Sigmoid colon (tissue), 4 donors: ENCODE measurements around the gene CCDC172.

ENCODE experiments used
- CTCF ChIP-seq, 4 experiments: fragments of 450-650 bp in 3 of 4; fragments of 200-600 bp in 1 of 4; IDR thresholded peaks; one replicate each; pipeline ENCODE4 v1.5.1; 2016 to 2019; ENCODE audit warnings: antibody characterized with exemption in 4 of 4, mild to moderate bottlenecking in 3 of 4, moderate library complexity in 2 of 4
- EP300 ChIP-seq, 4 donors: sonication (generic); formaldehyde crosslinking; IDR thresholded peaks; one replicate each; pipeline ENCODE4 v1.6.1; 2017; ENCODE audit warnings: antibody characterized with exemption in 4 of 4
- POLR2A ChIP-seq, 2 donors: fragments of 450-650 bp; IDR thresholded peaks; one replicate each; pipeline ENCODE4 v1.6.1; 2016; ENCODE audit warnings: antibody characterized with exemption in 2 of 2, mild to moderate bottlenecking in 2 of 2, moderate library complexity in 2 of 2
- POLR2AphosphoS5 ChIP-seq, 4 donors: sonication (generic); formaldehyde crosslinking; IDR thresholded peaks; one replicate each; pipeline ENCODE4 v1.6.1; 2017; ENCODE audit warnings: antibody characterized with exemption in 4 of 4

- TF ChIP-seq CTCF (IDR thresholded peaks at IDR 0.05) = no peak
- TF ChIP-seq EP300 (IDR thresholded peaks at IDR 0.05) = no peak
- no peak for TF ChIP-seq POLR2A (IDR thresholded peaks at IDR 0.05)
- TF ChIP-seq POLR2AphosphoS5 (IDR thresholded peaks at IDR 0.05) = no peak
Measured at GRCh38 chr10:116311706-116312490, 12.3 kb upstream of the CCDC172 start.
